COLO829 (cell line): ENCODE data around the gene GRIN2C.

Experiments used
- DNase-seq: peaks from one replicate; pipeline ENCODE4 v3.0.0; 2012; ENCODE audit warnings: low spot score

GRIN2C gene

GRCh38 chr17:74799097-74799496 lies 60.6 kb downstream of the GRIN2C start:
- DNase-seq, result no peak

- no peak for DNase-seq
These were observed 61.4 kb downstream of the GRIN2C start for GRCh38 chr17:74798239-74798707.

- no peak for DNase-seq
These were observed 61.9 kb downstream of the GRIN2C start for GRCh38 chr17:74797824-74798223.

- no peak for DNase-seq
These were observed 62.8 kb downstream of the GRIN2C start for GRCh38 chr17:74796866-74797265.

GRCh38 chr17:74796211-74796610 lies 63.5 kb downstream of the GRIN2C start:
- no peak for DNase-seq

- no peak for DNase-seq
These were observed 64.2 kb downstream of the GRIN2C start for GRCh38 chr17:74795327-74796020.

GRCh38 chr17:74792586-74793105 lies 67.0 kb downstream of the GRIN2C start:
- DNase-seq, result no peak
